ENCODE measurements around the gene GNG2.

GNG2 gene

DNA sequence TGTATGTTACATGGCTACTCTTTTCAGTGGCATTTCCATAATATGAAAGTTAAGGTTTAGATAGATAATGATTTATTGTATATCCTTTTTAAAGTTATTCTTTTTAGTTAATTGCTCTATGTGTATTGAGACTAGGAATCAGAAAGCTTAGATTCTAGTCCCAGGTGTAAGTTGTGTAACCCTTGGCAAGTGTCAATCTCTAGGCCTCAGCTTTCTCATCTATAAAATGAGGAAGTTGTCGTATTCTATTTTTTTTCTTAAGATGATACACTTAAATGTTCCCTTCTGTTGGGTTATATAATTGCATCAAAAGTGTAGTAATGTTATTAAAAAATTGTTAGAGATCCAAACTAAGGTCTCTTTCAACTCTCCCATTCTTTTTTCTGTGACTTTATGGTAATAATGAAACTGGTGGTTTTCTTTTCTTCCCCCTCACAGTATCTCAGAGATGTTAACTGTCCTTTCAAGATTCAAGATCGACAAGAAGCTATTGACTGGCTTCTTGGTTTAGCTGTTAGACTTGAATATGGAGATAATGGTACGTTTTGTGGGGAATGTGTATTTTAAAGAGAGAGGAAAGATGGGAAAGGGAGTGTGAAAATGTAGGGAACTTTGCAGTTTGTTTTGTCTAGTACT, 133.0 kb downstream of the GNG2 start:
- no peak for DNase-seq

GRCh38 chr14:51996148-51996746, 135.8 kb downstream of the GNG2 start:
- no peak for DNase-seq

DNA sequence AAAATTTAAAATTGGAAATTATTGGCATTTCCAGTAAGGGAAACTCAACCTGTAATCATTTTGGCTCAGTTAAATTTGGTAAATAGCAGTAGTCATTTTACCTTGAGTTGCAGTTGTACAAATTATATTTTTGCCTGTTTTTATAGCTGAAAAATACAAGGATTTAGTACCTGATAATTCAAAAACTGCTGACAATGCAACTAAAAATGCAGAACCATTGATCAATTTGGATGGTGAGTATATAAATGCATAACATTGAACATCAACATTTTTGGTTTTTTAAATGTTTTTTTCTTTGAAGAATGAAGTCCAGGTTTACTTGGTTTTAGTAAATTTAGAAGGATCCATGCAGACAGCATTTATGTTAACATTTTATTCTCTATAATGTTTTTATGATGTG, 137.9 kb downstream of the GNG2 start:
- DNase-seq, result no peak

DNA sequence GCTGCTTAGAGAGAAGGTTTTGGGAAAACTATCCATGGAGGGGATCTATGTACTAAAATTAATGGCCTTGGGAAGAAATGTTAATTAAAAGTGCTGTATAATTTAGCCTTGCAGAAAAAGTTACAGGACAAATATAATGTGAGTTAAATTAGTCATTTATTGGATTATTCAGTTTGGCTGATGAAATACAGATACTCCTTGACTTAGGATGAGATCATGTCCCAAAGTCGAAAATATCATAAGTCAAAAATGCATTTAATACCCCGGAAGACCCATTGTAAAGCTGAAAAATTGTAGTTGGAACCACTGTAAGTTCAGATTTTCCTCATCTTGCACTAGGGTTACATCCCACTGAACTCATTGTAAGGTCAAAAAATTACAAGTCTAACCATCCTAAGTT, 138.7 kb downstream of the GNG2 start:
- no peak for DNase-seq

DNA sequence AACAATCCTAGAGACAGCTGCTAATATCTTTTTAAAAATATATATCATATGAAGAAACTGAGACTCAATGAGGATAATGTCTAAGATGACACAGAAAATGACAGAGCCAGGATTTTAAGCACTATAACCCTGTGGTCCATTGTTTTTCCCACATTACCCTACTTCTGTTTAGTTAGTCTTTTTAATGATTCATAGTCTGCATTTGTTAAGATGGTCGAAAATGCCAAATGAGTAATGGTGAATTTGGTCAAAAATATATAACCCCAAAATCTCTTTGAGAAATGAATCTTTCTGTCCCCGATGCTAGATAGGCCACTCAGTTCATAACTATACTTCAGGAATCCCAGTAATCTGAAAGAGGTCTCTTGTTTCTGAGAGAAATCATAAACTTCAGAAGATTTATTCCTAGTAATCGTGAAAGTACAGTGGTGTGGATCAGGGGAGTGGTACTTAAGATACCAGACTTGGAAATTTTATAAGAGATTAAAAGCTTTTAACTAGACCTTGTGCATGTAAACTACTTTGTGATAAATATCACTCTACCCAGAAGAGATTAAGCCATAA, 139.7 kb downstream of the GNG2 start:
- DNase-seq, result no peak

- no peak for DNase-seq
Measured at GRCh38 chr14:52000696-52001095, 140.3 kb downstream of the GNG2 start.

GRCh38 chr14:52002542-52002941, 142.1 kb downstream of the GNG2 start:
- no peak for DNase-seq

DNA sequence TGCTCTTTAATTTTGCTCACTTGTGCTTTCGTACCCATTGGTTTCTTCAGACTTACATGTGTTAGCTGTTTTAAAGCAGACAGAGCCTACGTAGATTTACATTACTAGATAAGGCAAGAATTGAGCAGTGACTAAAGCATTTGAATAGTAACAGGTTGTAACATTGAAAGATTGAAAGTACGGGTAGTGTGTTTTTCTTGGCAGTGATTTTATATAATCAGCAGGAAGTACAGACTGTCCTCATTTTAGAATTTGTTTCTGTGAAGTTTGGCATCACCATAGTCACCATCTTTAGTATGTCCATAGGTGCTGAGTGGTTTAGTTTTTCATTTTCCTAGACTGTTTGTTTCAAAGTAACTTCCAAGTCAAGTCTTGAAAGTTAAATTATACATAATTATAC, 142.9 kb downstream of the GNG2 start:
- DNase-seq, result no peak

- no peak for DNase-seq
Measured at GRCh38 chr14:52005625-52006024, 145.2 kb downstream of the GNG2 start.

DNA sequence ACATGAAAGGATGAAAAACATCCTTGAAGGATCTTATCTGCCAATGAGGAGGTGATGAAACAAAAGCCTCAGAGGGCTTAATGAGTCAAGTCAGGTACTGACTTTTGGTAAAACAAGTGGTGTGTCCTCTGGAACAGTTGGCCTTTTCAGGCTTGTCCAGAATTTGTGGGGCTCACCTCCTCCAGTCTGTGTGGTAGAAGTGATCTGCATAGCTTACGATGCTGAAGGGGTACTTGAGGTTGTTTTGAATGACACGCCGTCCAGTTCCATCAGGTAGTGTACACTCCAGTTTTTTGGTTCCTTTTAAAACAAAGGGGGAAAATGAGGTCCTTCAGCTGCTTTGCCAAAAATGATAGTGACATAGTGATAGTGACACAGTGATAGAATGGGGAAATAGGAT, 145.9 kb downstream of the GNG2 start:
- DNase-seq, result no peak

- no peak for DNase-seq
Measured at GRCh38 chr14:52007211-52007610, 146.8 kb downstream of the GNG2 start.

DNA sequence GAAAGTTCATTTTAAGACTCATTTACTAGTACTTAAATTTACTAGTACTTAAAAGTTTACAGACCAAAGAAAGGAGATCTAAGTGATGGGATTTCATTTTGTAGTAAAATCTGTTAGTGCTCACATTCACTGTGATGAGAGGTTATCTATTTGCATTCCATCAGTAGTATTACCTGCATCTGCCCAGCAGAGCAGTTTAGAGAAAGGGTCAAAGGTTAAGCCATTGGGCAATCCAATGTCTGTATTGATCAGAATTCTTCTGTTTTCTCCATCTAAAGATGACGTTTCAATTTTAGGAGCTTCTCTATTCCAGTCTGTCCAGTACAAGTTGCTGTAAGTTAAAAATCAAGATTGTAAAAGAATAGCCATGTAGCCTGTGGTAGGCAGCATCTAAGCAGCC, 147.2 kb downstream of the GNG2 start:
- no peak for DNase-seq

GRCh38 chr14:52008136-52008535, 147.7 kb downstream of the GNG2 start:
- DNase-seq, result no peak

DNA sequence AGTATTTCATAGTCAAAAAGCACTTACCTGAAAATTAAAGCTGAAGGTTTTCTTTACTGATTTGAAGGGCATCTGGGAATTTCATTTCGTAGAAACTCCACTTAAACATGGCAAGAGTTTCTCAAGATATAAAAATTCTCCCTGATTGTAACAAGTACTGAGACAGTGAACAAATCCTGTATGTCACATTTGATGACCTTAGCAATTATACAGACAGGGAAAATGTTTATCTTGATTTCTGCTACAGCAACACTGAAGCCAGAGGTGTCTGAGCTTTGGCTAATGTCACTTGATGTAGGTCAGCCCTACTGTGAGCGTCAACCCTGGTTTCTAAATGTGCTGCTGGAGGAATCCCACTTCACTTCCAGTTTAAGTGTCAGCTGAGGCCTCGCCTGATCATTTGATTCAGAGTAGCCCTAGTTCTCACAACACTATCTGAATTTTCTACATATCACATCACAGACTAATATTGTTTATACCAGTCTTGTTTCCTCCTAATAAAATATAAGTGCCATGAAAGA, 149.8 kb downstream of the GNG2 start:
- no peak for DNase-seq

DNA sequence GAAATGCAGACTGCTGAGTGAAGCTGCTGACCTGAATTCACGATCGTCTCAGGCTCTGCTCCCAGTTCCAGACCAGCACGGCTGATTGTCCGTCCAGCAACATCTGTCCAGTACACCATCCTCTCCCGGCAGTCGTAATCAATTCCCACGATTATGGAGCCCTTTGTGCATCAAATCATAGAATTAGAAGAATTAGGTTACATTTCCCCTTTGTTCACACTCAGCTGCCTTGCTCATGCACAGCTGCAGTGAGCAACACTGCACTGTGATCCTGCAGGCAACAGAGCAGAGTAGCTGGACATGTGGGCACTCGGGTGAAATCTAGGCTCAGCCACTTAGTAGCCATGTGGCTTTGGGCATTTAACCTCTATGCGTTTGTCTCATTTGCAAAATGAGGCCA, 151.1 kb downstream of the GNG2 start:
- no peak for DNase-seq

DNA sequence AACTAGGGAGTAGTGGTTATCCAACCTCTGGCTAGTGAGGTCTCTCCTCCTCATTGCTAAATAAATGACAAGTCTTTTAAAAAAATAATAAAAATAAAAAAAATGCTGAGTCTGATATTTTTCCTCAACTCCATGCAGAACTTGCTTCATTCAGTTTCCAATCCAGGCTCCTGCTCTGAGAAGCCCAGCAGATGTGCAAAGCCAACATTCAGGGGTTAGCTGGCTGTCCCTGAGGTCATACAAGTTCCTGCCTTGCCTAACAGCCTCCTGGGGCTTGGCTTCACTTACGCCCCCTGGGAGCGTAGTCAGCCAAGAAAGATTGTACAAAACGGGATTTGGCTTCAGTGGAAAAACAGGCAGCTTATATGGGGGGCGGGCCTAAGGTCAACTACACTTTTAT, 152.2 kb downstream of the GNG2 start:
- no peak for DNase-seq

DNA sequence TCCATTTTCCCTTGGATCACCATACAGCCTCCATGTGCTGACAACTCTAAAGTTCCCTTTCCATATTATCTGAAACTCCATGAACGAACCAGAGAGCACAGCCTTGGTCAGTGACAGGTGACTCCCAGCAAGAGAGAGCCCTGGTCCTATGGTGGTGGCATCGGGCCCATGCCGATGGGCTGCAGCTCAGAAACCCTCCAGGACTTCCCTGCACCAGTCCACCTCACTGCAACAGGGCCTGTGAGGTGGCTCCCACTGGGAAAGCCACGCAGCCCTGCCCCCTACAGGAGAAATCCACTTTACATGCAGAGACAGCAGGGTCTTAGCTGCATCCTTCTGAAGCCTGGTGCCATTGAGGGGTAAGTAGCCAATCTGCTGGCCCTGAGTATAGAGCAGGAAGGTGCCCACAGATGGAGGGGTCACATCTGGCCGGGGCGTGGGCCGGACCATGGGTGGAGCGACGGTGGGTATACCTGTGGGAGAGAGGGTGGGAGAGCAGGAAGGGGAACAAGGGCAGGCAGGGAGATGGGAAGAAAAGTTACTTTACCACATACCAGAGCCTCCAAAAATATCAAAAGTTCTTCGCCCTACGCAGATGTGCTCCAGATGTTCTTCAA, 153.7 kb downstream of the GNG2 start:
- no peak for DNase-seq

DNA sequence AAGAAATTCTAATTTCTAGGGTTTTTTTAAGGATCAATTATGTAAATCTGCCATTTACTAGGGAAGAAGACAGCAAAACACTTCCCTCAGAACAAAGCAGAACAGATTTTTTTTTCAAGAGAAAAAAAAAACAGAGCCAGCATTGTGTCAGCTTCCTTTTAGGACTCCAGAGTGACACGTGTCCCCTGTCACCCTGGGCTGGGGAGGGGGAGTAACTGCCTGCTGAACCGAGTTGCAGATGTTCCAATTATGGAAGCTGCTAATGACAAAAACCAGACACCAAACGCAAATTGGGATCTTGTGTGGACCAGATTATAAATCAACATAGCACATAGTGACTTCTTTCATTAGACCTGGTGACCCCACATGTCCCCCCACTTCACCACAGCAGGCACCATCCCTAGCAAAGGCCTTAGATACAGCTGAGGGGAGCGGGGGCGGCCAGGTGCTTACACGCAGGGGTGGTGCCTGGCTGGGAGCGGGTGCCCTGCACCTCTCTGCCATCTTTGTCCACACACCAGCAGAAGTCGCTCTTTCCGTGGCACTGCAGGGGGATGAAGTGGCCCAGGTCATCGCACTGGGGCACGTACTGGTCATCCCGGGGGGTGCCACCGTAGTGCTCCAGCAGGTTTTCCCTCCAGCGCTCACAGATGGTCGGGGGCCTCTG, 154.3 kb downstream of the GNG2 start:
- no peak for DNase-seq

DNA sequence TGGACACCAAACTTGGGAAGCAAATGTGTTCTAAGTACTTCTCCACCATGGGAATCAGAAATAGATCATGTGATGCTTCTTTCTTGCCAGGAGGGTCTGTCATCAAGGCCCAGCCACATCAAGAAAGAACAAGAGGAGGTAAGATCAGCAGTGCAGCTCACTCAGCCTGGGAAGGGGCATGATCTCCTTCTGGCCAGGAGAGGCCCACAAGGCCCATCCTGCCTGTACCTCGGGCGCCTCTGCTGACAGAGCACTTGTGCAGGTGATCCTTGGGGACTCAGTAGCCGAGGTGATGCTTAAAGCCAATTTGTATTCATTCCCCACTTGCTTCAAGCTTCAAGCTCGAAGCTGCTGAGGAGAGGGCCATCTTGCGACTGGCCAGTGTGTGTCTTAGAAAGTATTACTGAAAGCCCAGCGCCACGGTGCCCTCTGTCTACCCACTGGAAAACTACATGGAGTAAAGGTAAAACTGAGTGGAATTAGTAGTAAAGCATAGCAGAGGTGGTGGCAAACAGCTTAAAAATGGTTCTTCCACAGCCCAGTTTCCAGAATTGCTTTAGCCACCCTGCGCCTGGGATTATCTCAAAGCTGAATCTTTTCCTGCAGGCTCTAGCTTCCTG, 155.1 kb downstream of the GNG2 start:
- no peak for DNase-seq

DNA sequence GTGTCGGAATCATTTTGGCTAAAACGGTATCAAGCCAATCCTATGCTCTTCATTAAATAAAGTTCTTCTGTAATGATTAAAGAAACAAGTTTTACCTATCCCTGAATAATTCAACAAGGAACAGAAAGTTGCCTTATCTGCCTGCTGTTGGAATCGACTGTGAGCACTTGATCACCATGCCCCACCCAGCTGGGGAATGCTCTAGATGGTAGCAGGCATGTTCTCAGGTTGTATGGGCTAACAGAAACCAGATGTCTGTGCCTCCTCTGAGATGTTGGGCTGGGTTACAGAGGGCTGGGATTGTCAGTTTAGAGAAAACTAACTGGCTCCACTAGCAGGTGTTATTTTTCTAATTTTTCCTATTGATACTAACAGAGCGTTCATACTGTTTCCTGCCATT, 157.8 kb downstream of the GNG2 start:
- DNase-seq, result no peak

GRCh38 chr14:52018970-52019369, 158.6 kb downstream of the GNG2 start:
- DNase-seq, result no peak
